Liver (tissue), 9 donors: ENCODE data around the gene ARHGAP23. TPM values are rescaled to one million over a fixed set of nuclear protein-coding genes. Genes with fewer than 3 reads are reported as not detected.

Experiments used
- DNase-seq: peaks from one replicate; pipeline ENCODE4 v3.0.0-alpha.2; 2017; ENCODE audit warnings: low spot score
- H3K27ac ChIP-seq, 2 donors: one replicate each; pipeline ENCODE4 v1.7.0; 2013; ENCODE audit warnings: inconsistent platforms in 2 of 2, low read length in 2 of 2, control low read depth in 1 of 2, low read depth in 1 of 2, mild to moderate bottlenecking in 1 of 2
- H3K27me3 ChIP-seq, 4 donors: one replicate each; pipeline versions ENCODE4 v1.6.1 to v1.7.0; 2013; ENCODE audit warnings: low read length in 3 of 4, inconsistent platforms in 1 of 4, mild to moderate bottlenecking in 1 of 4, moderate library complexity in 1 of 4; ENCODE audit not compliant: control insufficient read depth in 4 of 4, insufficient read depth in 4 of 4
- H3K36me3 ChIP-seq, 4 donors: one replicate each; pipeline versions ENCODE4 v1.6.1 to v1.7.0; 2013; ENCODE audit warnings: low read length in 3 of 4, mild to moderate bottlenecking in 3 of 4, low read depth in 1 of 4, moderate library complexity in 1 of 4; ENCODE audit not compliant: control insufficient read depth in 4 of 4, insufficient read depth in 3 of 4
- H3K4me1 ChIP-seq, 4 donors: one replicate each; pipeline versions ENCODE4 v1.6.1 to v1.7.0; 2013; ENCODE audit warnings: low read length in 3 of 4, mild to moderate bottlenecking in 3 of 4, moderate library complexity in 1 of 4; ENCODE audit not compliant: control insufficient read depth in 4 of 4, insufficient read depth in 4 of 4
- H3K4me3 ChIP-seq, 3 donors: one replicate each; pipeline versions ENCODE4 v1.6.1 to v1.7.0; 2013; ENCODE audit warnings: low read length in 3 of 3, control low read depth in 1 of 3, low read depth in 1 of 3, mild to moderate bottlenecking in 1 of 3
- H3K9ac ChIP-seq, 2 donors: one replicate each; pipeline ENCODE4 v1.7.0; 2013; ENCODE audit warnings: low read length in 2 of 2, mild to moderate bottlenecking in 2 of 2, moderate library complexity in 2 of 2, control low read depth in 1 of 2, low read depth in 1 of 2
- H3K9me3 ChIP-seq, 4 donors: one replicate each; pipeline versions ENCODE4 v1.6.1 to v1.7.0; 2013; ENCODE audit warnings: low read length in 3 of 4; ENCODE audit not compliant: control insufficient read depth in 4 of 4
- CTCF ChIP-seq: fragments of 150-350 bp; IDR thresholded peaks from 2 replicates; pipeline ENCODE4 v1.5.1; 2017; ENCODE audit warnings: improper control_type of control experiment, low read depth, low read length; ENCODE audit not compliant: missing input control
- EGR1 ChIP-seq, 2 donors: IDR thresholded peaks; 2 replicates each; pipeline ENCODE4 v1.6.1; 2016 to 2018; ENCODE audit warnings: antibody characterized with exemption in 2 of 2, low read depth in 2 of 2
- FOXA1 ChIP-seq: IDR thresholded peaks from 2 replicates; pipeline ENCODE4 v1.6.1; 2016; ENCODE audit warnings: antibody characterized with exemption
- HNF4A ChIP-seq, 2 donors: conservative IDR thresholded peaks; 2 replicates each; pipeline ENCODE4 v1.6.1; 2016; ENCODE audit warnings: antibody characterized with exemption in 2 of 2, mild to moderate bottlenecking in 2 of 2
- MAX ChIP-seq: IDR thresholded peaks from 2 replicates; pipeline ENCODE4 v1.6.1; 2016; ENCODE audit warnings: antibody characterized with exemption
- NR2F2 ChIP-seq: IDR thresholded peaks from 2 replicates; pipeline ENCODE4 v1.6.1; 2016; ENCODE audit warnings: antibody characterized with exemption
- RAD21 ChIP-seq, 2 donors: IDR thresholded peaks; 2 replicates each; pipeline ENCODE4 v1.6.1; 2016; ENCODE audit warnings: antibody characterized with exemption in 2 of 2, mild to moderate bottlenecking in 2 of 2
- REST ChIP-seq: IDR thresholded peaks from 2 replicates; pipeline ENCODE4 v1.6.1; 2016; ENCODE audit warnings: antibody characterized with exemption, mild to moderate bottlenecking
- RXRA ChIP-seq, 2 donors: IDR thresholded peaks; 2 replicates each; pipeline ENCODE4 v1.6.1; 2017 to 2018; ENCODE audit warnings: antibody characterized with exemption in 2 of 2, mild to moderate bottlenecking in 1 of 2
- WGBS: extraction: QIAGEN DNeasy Blood & Tissue Kit; methylation state at CpG from one replicate; pipeline ENCODE4 v1.1.7; 2013; 5-methylcytosine and 5-hydroxymethylcytosine counted together
- polyA plus RNA-seq, 2 donors: library from polyadenylated mRNA; stranded (reverse) in 1 of 2; unstranded in 1 of 2; fragments of 200-250 nt in 1 of 2; fragments of >200 nt in 1 of 2; fragmentation: Nextera tagmentation in 1 of 2; extraction: Ambion mirVana in 1 of 2; gene quantifications; one replicate each; pipeline versions ENCODE4 v1.2.1 to v1.2.3, GENCODE V29; 2013 to 2015
- total RNA-seq, 2 donors: library from RNA; depleted of rRNA; stranded (reverse); fragments of >200 nt; gene quantifications; one replicate each; pipeline ENCODE4 v1.2.3, GENCODE V29; 2014
- donor health status: healthy.
- donor health status: healthy.
- donor health status: healthy.
- donor health status: healthy.
- donor health status: healthy.

ARHGAP23 gene
- total and polyA plus RNA-seq, 4 donors: 0.28 to 31.8 (median 4.6) TPM

GRCh38 chr17:38504216-38504615 lies 76.0 kb downstream of the ARHGAP23 start:
- no peak for TF ChIP-seq RAD21 (IDR thresholded peaks at IDR 0.05)
- no peaks in the 10 kb centered on the region for H3K4me1 ChIP-seq
- no peak overlapping the region for H3K27ac ChIP-seq
- H3K27me3 ChIP-seq: no peaks in the 10 kb centered on the region
- no peaks in the 10 kb centered on the region for H3K9me3 ChIP-seq
- no peak for DNase-seq
- no peak overlapping the region for H3K9ac ChIP-seq
- 96% methylated on average over 14 of the region's 14 CpGs for WGBS
- H3K4me3 ChIP-seq: no peak overlapping the region
- no peaks in the 10 kb centered on the region for H3K36me3 ChIP-seq

- peaks cover 0 to 5% (median 2%) of the 10 kb centered on the region in 4 donors for H3K27me3 ChIP-seq
- H3K27ac ChIP-seq: no peak overlapping the region
- WGBS: 70% methylated on average over 3 of the region's 3 CpGs
- no peaks in the 10 kb centered on the region for H3K36me3 ChIP-seq
- peaks cover 4 to 17% (median 8%) of the 10 kb centered on the region in 4 donors for H3K4me1 ChIP-seq
- no peak overlapping the region for H3K9ac ChIP-seq
- H3K9me3 ChIP-seq: no peaks in the 10 kb centered on the region
- TF ChIP-seq EGR1 (IDR thresholded peaks at IDR 0.05; ENCODE audit: low read depth in 2 of 2): no peak
- no peak for TF ChIP-seq REST
- no peak for TF ChIP-seq HNF4A (conservative IDR thresholded peaks at IDR 0.05)
- no peak for TF ChIP-seq NR2F2
- TF ChIP-seq FOXA1: no peak
- no peak for TF ChIP-seq CTCF
- no peak for TF ChIP-seq MAX
- TF ChIP-seq RAD21 (IDR thresholded peaks at IDR 0.05): no peak
- no peak for DNase-seq
- no peak overlapping the region for H3K4me3 ChIP-seq
Measured at GRCh38 chr17:38507436-38507835, 79.2 kb downstream of the ARHGAP23 start.

GRCh38 chr17:38507921-38508569 lies 79.8 kb downstream of the ARHGAP23 start:
- H3K27ac ChIP-seq: no peak overlapping the region
- TF ChIP-seq RXRA (IDR thresholded peaks at IDR 0.05): no peak
- no peaks in the 10 kb centered on the region for H3K9me3 ChIP-seq
- H3K27me3 ChIP-seq: peaks cover 0 to 5% (median 2%) of the 10 kb centered on the region in 4 donors
- H3K4me3 ChIP-seq: no peak overlapping the region
- DNase-seq: no peak
- H3K36me3 ChIP-seq: no peaks in the 10 kb centered on the region
- WGBS: 82% methylated on average over 3 of the region's 3 CpGs
- peaks cover 4 to 17% (median 8%) of the 10 kb centered on the region in 4 donors for H3K4me1 ChIP-seq
- H3K9ac ChIP-seq: no peak overlapping the region
